HEK293 (cell line): ENCODE results near the gene VSTM2B.

Experiments used
- CTCF ChIA-PET: fragments of 350-600 bp; formaldehyde crosslinking; extraction: SDS; loops from one replicate; lab custom pipeline; 2021; ENCODE audit warnings: antibody characterized with exemption; lab: Yijun Ruan, JAX
- POLR2A ChIA-PET: fragments of 300-600 bp; formaldehyde crosslinking; extraction: SDS; loops from one replicate; lab custom pipeline; 2020; ENCODE audit warnings: antibody characterized with exemption, inconsistent platforms; lab: Yijun Ruan, JAX
- H3K27ac ChIP-seq: fragments of 200-500 bp; sonication (Bioruptor generic); 2 replicates; pipeline ENCODE4 v1.5.1; 2014; ENCODE audit warnings: low read depth, low read length, control low read depth, inconsistent platforms; ENCODE audit errors: extremely low read depth
- H3K36me3 ChIP-seq, 2 experiments: fragments of 200-500 bp in 1 of 2; sonication (Bioruptor generic) in 1 of 2; 1 replicate in 1 of 2; 2 replicates in 1 of 2; pipeline ENCODE4 v1.5.1; 2014 to 2017; ENCODE audit warnings: inconsistent platforms in 2 of 2, low read length in 2 of 2; ENCODE audit not compliant: control insufficient read depth in 2 of 2, insufficient read depth in 1 of 2
- H3K4me1 ChIP-seq: fragments of 200-500 bp; sonication (Bioruptor generic); 2 replicates; pipeline ENCODE4 v1.5.1; 2014; ENCODE audit warnings: mild to moderate bottlenecking, low read length, inconsistent platforms; ENCODE audit not compliant: control insufficient read depth, insufficient read depth
- H3K4me3 ChIP-seq: 2 replicates; pipeline ENCODE4 v1.5.1; 2011; ENCODE audit warnings: low read depth, mild to moderate bottlenecking, control low read depth, low read length, moderate library complexity
- H3K9me3 ChIP-seq: fragments of 200-500 bp; sonication (Bioruptor generic); 2 replicates; pipeline ENCODE4 v1.5.1; 2014; ENCODE audit warnings: low read depth, low read length, inconsistent platforms; ENCODE audit not compliant: control insufficient read depth, insufficient read depth
- BCL11A ChIP-seq: fragments of 450-650 bp; formaldehyde crosslinking; IDR thresholded peaks from 2 replicates; pipeline ENCODE4 v1.5.1; 2016; ENCODE audit warnings: low read depth, missing biosample characterization, missing genetic modification characterization
- EGR2 ChIP-seq: fragments of 450-650 bp; formaldehyde crosslinking; IDR thresholded peaks from 2 replicates; pipeline ENCODE4 v1.5.1; 2016; ENCODE audit warnings: low read depth, missing biosample characterization, missing genetic modification characterization
- HOXC10 ChIP-seq: sonication (generic); formaldehyde crosslinking; IDR thresholded peaks from 2 replicates; pipeline ENCODE4 v1.8.1; 2023; ENCODE audit warnings: mild to moderate bottlenecking, missing genetic modification reagents
- MEIS1 ChIP-seq: sonication (generic); formaldehyde crosslinking; IDR thresholded peaks from 2 replicates; pipeline ENCODE4 v1.8.1; 2022; ENCODE audit warnings: missing genetic modification reagents, mild to moderate bottlenecking, borderline replicate concordance
- MYNN ChIP-seq: fragments of 450-650 bp; formaldehyde crosslinking; IDR thresholded peaks from 2 replicates; pipeline ENCODE4 v1.5.1; 2016; ENCODE audit warnings: missing biosample characterization, missing genetic modification characterization, borderline replicate concordance
- OVOL3 ChIP-seq: fragments of 450-650 bp; formaldehyde crosslinking; IDR thresholded peaks from 2 replicates; pipeline ENCODE4 v1.5.1; 2016; ENCODE audit warnings: missing biosample characterization, missing genetic modification characterization
- PBX3 ChIP-seq: sonication (generic); formaldehyde crosslinking; IDR thresholded peaks from 2 replicates; pipeline ENCODE4 v1.8.1; 2022; ENCODE audit warnings: mild to moderate bottlenecking, moderate library complexity, missing genetic modification reagents
- SALL2 ChIP-seq: fragments of 450-650 bp; formaldehyde crosslinking; IDR thresholded peaks from 2 replicates; pipeline ENCODE4 v1.5.0; 2017; ENCODE audit warnings: missing biosample characterization, mild to moderate bottlenecking, missing genetic modification characterization, borderline replicate concordance
- SP7 ChIP-seq: fragments of 450-650 bp; formaldehyde crosslinking; IDR thresholded peaks from 2 replicates; pipeline ENCODE4 v1.5.1; 2016; ENCODE audit warnings: missing biosample characterization, missing genetic modification characterization
- ZNF138 ChIP-seq: fragments of 450-650 bp; formaldehyde crosslinking; IDR thresholded peaks from 2 replicates; pipeline ENCODE4 v1.5.1; 2016; ENCODE audit warnings: missing biosample characterization, missing genetic modification characterization, borderline replicate concordance
- ZNF169 ChIP-seq: fragments of 450-650 bp; formaldehyde crosslinking; IDR thresholded peaks from 2 replicates; pipeline ENCODE4 v1.5.1; 2016; ENCODE audit warnings: missing biosample characterization, missing genetic modification characterization
- ZNF416 ChIP-seq: fragments of 450-650 bp; formaldehyde crosslinking; IDR thresholded peaks from 2 replicates; pipeline ENCODE4 v1.5.1; 2016; ENCODE audit warnings: missing biosample characterization, missing genetic modification characterization
- ZNF473 ChIP-seq: fragments of 450-650 bp; formaldehyde crosslinking; IDR thresholded peaks from 2 replicates; pipeline ENCODE4 v1.5.1; 2017; ENCODE audit warnings: missing biosample characterization, missing genetic modification characterization
- ZNF621 ChIP-seq: fragments of 450-650 bp; formaldehyde crosslinking; IDR thresholded peaks from 2 replicates; pipeline ENCODE4 v1.5.1; 2017; ENCODE audit warnings: missing biosample characterization, missing genetic modification characterization
- ZNF623 ChIP-seq: fragments of 450-650 bp; formaldehyde crosslinking; IDR thresholded peaks from 2 replicates; pipeline ENCODE4 v1.5.1; 2016; ENCODE audit warnings: missing biosample characterization, missing genetic modification characterization
- ZNF654 ChIP-seq: fragments of 450-650 bp; formaldehyde crosslinking; IDR thresholded peaks from 2 replicates; pipeline ENCODE4 v1.5.1; 2016; ENCODE audit warnings: low read depth, missing biosample characterization, missing genetic modification characterization
- ZNF660 ChIP-seq: fragments of 450-650 bp; IDR thresholded peaks from 2 replicates; pipeline ENCODE4 v1.5.1; 2018; ENCODE audit warnings: missing biosample characterization, mild to moderate bottlenecking, missing genetic modification characterization
- ZNF664 ChIP-seq: fragments of 450-650 bp; formaldehyde crosslinking; IDR thresholded peaks from 2 replicates; pipeline ENCODE4 v1.5.1; 2016; ENCODE audit warnings: missing biosample characterization, missing genetic modification characterization
- ZNF792 ChIP-seq: fragments of 450-650 bp; formaldehyde crosslinking; IDR thresholded peaks from 2 replicates; pipeline ENCODE4 v1.5.1; 2016; ENCODE audit warnings: missing biosample characterization, missing genetic modification characterization
- ZNF830 ChIP-seq: fragments of 450-650 bp; IDR thresholded peaks from 2 replicates; pipeline ENCODE4 v1.5.0; 2018; ENCODE audit warnings: missing biosample characterization, missing genetic modification characterization, low read depth, mild to moderate bottlenecking, moderate library complexity
- TF ChIP-seq, protein P1 (sequence below): fragments of 450-650 bp; formaldehyde crosslinking; IDR thresholded peaks from 2 replicates; pipeline ENCODE4 v1.5.1; 2016; ENCODE audit warnings: missing biosample characterization, missing genetic modification characterization
- TF ChIP-seq, protein P2 (sequence below): fragments of 450-650 bp; formaldehyde crosslinking; IDR thresholded peaks from 2 replicates; pipeline ENCODE4 v1.5.1; 2017; ENCODE audit warnings: missing biosample characterization, missing genetic modification characterization

VSTM2B gene

GRCh38 chr19:29478578-29479565 is 46.9 kb upstream of the VSTM2B start (continued):
- TF ChIP-seq, protein P1, sequence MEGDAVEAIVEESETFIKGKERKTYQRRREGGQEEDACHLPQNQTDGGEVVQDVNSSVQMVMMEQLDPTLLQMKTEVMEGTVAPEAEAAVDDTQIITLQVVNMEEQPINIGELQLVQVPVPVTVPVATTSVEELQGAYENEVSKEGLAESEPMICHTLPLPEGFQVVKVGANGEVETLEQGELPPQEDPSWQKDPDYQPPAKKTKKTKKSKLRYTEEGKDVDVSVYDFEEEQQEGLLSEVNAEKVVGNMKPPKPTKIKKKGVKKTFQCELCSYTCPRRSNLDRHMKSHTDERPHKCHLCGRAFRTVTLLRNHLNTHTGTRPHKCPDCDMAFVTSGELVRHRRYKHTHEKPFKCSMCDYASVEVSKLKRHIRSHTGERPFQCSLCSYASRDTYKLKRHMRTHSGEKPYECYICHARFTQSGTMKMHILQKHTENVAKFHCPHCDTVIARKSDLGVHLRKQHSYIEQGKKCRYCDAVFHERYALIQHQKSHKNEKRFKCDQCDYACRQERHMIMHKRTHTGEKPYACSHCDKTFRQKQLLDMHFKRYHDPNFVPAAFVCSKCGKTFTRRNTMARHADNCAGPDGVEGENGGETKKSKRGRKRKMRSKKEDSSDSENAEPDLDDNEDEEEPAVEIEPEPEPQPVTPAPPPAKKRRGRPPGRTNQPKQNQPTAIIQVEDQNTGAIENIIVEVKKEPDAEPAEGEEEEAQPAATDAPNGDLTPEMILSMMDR (tag by site-specific recombination): peak; percentile 72; the same call in 1 of the 2 replicates
- TF ChIP-seq BCL11A (no peak), EGR2 (no peak), ZNF654 (tag by site-specific recombination) (peak; percentile 25; the same call in 1 of the 2 replicates), ZNF138 (tag by site-specific recombination) (no peak), ZNF830 (tag by site-specific recombination) (no peak), ZNF660 (0 out of 2 replicates have a peak, but pooled peaks have one; percentile 40)

DNA sequence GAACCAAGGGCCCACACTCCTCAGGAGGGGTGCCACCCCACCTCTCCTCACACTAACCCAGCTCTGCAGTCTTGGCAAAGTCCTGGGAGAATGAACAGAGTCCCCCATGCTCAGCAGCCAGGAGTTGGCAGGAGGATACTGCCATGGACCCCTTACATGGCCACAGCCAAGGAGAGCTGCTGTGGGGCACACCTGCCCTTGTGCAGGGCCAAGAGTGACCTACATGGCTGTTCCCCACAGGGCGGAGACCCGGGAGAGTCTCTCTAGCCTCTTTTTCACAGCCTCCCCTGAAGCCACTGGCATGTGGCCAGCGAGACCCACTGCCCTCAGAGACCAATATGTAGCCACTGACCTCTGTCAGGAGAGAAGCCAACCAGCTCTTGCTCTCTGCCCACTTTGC is 45.9 kb upstream of the VSTM2B start:
- Histone ChIP-seq H3K36me3 (no peaks in the 10 kb centered on the region), H3K4me3 (no peak overlapping the region), H3K4me1 (peaks cover 4% of the 10 kb centered on the region), H3K9me3 (no peaks in the 10 kb centered on the region), H3K27ac (no peak overlapping the region)
- POLR2A ChIA-PET: no interaction called here
- no peak for TF ChIP-seq SP7 (tag by site-specific recombination)
- no peak for TF ChIP-seq ZNF623 (tag by site-specific recombination)
- TF ChIP-seq ZNF654 (tag by site-specific recombination): no peak
- TF ChIP-seq MYNN (tag by site-specific recombination): no peak
- TF ChIP-seq, protein P2, sequence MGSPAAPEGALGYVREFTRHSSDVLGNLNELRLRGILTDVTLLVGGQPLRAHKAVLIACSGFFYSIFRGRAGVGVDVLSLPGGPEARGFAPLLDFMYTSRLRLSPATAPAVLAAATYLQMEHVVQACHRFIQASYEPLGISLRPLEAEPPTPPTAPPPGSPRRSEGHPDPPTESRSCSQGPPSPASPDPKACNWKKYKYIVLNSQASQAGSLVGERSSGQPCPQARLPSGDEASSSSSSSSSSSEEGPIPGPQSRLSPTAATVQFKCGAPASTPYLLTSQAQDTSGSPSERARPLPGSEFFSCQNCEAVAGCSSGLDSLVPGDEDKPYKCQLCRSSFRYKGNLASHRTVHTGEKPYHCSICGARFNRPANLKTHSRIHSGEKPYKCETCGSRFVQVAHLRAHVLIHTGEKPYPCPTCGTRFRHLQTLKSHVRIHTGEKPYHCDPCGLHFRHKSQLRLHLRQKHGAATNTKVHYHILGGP (tag by site-specific recombination): no peak
- TF ChIP-seq ZNF660: no peak
- TF ChIP-seq OVOL3 (tag by site-specific recombination): no peak
- no peak for TF ChIP-seq ZNF169 (tag by site-specific recombination)
- no peak for TF ChIP-seq ZNF473 (tag by site-specific recombination)
- TF ChIP-seq ZNF416 (tag by site-specific recombination): no peak
- TF ChIP-seq HOXC10: no peak
- TF ChIP-seq MEIS1 (CRISPR knock-in tag): no peak
- no peak for TF ChIP-seq ZNF664 (tag by site-specific recombination)
- no peak for TF ChIP-seq SALL2 (tag by site-specific recombination)
- TF ChIP-seq ZNF792 (tag by site-specific recombination): no peak
- TF ChIP-seq ZNF621 (tag by site-specific recombination): no peak
- no peak for TF ChIP-seq ZNF830 (tag by site-specific recombination)
- TF ChIP-seq PBX3 (CRISPR knock-in tag): no peak
- CTCF ChIA-PET: interaction anchor here (0.7 to 4.9 kb wide), 8 partner anchors 10 to 219 kb away, joined by 3 to 59 read pairs (median 6); no protein-coding TSS in a partner anchor
